GM18505 (cell line): ENCODE data around the gene RBL1.
"Not testable (repeated sequence)": the region's sequence is repeated elsewhere in the genome, so short reads cannot be mapped to it uniquely, and the experiment has no call there.

Experiments used
- ATAC-seq: cut with Tn5 transposase; IDR thresholded peaks from one replicate; pipeline ENCODE4 v1.9.1; 2021; ENCODE audit not compliant: unreplicated experiment
- POLR2A ChIP-seq: IDR thresholded peaks from 4 replicates; pipeline ENCODE4 v1.6.1; 2011; ENCODE audit warnings: borderline replicate concordance; ENCODE audit not compliant: insufficient read depth, insufficient read length; ENCODE audit errors: extremely low read depth

Gene RBL1

DNA sequence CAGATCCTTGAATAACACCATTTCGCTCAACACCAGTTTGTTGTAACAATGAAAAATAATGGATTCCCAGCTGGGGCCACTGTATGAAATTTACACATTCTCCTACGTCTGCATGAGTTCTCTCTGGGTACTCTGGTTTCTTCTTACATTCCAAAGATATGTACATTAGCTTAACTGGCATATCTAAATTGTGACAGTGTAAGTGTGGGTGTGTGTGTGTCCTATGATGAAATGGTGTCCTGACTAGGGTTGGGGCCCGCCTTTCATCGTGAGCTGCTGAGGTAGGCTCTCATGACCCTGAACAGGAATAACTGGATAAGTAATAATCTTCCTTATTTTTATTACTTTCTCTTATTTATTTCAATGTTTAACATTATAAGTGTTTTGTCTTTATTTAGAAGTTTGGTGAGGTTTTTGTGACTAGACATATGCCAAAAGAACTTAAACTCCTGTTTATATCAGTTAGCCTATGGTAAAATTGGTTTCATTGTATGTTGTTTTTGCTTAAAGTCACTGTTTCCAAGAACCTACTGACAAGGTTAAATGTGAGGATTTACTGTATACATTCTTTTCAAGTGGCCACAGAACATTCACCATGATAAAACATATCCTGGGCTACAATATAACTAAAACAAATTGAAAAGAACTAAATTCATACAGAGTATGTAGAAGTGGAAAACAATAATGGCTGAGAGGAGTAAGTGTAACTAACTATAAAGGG lies 42.4 kb downstream of the RBL1 start:
- TF ChIP-seq POLR2A, result no peak
- ATAC-seq, result no peak

DNA sequence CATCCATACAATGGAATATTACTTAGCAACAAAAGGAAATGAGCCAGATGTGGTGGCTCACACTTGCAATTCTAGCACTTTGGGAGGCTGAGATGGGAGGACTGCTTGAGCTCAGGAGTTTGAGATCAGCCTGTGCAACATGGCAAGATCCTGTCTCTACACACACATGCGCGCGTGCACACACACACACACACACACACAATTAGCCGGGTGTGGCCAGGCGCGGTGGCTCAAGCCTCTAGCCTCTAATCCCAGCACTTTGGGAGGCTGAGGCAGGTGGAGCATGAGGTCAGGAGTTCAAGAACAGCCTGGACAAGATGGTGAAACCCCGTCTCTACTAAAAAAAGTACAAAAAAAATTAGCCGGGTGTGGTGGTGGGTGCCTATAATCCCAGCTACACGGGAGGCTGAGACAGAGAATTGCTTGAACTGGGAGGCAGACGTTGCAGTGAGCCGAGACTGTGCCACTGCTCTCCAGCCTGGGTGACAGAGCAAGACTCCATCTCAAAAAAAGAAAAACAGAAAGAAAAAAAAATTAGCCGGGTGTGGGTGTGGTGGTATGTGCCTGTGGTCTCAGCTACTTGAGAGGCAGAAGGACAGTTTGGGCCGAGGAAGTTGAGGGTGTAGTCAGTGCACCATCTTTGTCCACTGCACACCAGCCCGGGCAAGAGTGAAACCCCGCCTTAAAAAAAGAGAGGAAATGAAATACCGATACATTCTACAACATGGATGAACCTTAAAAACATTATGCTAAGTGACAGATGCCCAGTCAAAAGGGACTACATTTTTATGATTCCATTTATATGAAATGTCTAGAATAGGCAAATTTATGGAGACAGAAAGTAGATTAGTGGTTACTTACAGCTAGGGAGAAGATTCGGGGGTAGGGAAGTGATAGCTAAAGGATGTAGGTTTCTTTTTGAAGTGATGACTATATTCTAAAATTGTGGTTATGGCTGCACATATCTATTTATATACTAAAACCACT lies 52.5 kb downstream of the RBL1 start:
- no peak for TF ChIP-seq POLR2A
- ATAC-seq, result peak; percentile 68

DNA sequence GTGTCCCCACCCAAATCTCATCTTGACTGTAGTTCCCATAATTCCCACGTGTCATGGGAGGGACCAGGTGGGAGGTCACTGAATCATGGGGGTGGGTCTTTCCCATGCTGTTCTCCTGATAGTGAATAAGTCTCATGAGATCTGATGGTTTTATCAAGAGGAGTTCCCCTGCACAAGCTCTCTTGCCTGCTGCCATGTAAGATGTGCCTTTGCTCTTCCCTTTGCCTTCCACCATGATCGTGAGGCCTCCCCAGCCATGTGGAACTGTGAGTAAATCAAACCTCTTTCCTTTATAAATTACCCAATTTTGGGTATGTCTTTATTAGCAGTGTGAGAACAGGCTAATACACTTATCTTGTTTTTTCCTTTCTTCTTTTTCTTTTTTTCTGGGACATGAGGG lies 56.4 kb downstream of the RBL1 start:
- ATAC-seq, result not testable (repeated sequence)

DNA sequence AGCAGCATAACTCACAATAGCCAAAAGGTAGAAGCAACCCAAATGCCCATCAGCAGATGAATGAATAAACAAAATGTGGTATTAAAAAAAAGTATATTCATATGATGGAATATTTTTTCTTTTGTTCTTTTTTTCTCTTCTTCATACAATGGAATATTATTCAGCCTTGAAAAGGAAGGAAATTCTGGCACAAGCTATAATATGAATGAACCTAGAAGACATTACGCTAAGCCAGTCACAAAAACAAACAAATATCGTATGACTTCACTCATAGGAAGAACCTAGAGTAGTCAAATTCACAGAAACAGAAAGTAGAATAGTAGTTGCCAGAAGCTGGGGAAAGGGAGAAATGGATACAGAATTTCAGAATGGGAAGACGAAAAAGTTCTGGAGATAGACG lies 63.7 kb downstream of the RBL1 start:
- TF ChIP-seq POLR2A, result no peak

DNA sequence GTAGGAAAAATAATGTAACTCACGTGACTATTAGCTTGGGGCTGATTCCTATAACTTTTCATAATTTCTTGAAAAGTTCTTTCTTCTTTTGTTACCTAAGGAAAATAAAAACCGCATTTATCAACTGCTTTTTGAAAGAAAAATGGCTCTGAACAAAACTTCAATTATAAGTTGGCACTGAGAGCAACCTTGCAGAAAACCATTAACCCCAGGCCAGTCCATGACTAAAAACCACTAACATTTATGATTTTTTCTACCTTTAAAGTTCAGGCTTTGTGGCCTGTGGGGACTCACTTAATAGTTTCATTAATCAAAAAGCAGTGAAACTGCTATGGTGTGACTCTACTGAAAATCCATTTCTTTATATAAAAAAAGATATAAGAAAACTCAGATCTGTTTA lies 75.2 kb downstream of the RBL1 start:
- ATAC-seq, result no peak
- no peak for TF ChIP-seq POLR2A

More for the DNA sequence above, 63.7 kb downstream of the RBL1 start:
- ATAC-seq, result no peak

DNA sequence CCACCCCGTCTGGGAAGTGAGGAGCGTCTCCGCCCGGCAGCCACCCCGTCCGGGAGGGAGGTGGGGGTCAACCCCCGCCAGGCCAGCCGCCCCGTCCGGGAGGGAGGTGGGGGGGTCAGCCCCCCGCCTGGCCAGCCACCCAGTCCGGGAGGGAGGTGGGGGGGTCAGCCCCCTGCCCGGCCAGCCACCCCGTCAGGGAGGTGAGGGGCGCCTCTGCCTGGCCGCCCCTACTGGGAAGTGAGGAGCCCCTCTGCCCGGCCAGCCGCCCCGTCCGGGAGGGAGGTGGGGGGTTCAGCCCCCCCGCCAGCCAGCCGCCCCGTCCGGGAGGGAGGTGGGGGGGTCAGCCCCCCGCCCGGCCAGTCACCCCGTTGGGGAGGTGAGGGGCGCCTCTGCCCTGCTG lies 83.2 kb downstream of the RBL1 start:
- not testable (repeated sequence) for ATAC-seq

DNA sequence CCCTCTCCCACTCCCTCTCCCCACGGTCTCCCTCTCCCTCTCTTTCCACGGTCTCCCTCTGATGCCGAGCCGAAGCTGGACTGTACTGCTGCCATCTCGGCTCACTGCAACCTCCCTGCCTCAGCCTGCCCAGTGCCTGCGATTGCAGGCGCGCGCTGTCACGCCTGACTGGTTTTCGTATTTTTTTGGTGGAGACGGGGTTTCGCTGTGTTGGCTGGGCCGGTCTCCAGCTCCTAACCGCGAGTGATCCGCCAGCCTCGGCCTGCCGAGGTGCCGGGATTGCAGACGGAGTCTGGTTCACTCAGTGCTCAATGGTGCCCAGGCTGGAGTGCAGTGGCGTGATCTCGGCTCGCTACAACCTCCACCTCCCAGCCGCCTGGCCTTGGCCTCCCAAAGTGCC lies 83.9 kb downstream of the RBL1 start:
- not testable (repeated sequence) for ATAC-seq

DNA sequence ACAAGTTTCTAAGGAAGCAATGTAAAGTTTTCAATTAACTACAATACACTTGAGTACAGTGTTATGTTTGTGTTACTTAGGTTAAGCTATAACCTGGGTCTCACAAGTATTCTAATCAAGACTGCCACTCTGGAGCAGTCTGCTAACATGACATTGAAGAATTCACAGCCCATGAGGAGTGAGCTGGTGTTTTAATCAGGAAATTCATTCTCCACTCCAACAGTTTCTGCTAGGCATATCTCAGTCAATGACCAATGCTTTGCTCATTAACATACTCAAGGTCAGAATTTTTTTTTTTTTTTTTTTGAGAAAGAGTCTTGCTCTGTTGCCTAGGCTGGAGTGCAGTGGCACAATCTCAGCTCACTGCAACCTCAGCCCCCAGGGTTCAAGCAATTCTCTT lies 84.7 kb downstream of the RBL1 start:
- no peak for ATAC-seq

DNA sequence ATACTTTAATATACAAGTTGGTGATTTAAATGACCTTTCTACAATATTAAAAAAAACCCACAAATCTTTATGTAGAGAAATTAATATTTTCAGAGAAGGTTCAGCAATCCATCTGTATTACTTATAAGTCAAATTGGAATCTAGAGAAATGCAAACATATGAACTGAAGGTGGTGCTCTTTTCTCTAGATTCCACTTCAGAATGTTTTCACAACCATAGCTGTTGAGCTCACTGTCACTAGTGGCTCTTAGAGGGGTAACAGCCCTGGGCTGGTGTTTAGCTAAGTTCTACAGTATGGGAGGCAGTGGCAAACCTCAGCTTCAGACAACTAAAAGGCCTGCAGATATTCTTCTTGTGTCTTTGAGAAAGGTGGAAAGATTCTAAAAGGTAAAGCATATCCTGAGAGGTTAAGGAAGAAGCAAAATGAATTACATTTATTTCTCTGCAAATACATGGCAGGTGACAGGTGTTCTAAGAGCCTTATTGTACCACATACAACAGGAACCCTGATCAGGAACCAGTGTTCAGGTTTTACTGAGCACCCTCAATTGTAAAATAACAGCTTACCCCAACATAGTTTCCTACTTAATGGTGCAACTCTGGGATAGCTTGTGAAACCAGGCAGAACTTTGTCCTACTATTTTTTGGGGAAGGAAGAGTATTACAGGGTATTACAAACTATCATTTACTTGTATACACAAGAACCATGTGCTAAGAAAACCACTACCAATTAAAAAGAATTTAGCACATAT lies 87.7 kb downstream of the RBL1 start:
- TF ChIP-seq POLR2A, result no peak
- no peak for ATAC-seq

More for the DNA sequence above, 84.7 kb downstream of the RBL1 start:
- no peak for TF ChIP-seq POLR2A

DNA sequence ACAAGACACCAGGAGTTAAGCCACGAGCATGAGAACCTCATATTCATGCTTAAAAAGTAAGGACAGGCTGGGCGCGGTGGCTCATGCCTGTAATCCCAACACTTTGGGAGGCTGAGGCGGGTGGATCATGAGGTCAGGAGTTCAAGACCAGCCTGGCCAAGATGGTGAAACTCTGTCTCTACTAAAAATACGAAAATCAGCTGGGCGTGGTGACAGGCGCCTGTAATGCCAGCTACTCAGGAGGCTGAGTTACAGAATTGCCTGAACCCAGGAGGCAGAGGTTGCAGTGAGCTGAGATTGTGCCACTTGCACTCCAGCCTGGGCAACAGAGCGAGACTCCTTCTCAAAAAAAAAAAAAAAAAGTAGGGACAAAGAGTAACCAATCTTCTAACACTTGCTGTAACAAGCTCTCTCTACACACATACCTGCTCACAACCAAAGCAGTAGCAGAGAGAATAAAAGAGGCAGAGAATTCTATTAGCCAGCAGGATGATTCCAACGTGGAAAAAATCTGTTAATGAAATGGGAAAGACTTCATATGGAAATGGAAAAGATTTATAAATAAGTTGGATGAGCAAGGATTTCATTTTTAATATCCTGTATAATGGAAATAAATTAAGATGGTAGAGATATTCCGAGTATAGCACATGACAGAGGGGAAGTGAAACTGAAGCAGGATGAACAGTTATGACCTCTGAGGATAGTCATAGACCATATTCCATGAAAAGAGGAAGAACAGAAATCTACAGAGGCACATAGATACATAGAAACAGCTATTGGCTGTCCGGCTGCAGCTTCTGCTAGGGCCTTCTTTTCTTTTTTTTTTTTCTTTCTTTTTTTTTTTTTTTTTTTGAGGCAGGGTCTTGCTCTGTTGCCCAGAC lies 90.5 kb downstream of the RBL1 start:
- not testable (repeated sequence) for ATAC-seq

DNA sequence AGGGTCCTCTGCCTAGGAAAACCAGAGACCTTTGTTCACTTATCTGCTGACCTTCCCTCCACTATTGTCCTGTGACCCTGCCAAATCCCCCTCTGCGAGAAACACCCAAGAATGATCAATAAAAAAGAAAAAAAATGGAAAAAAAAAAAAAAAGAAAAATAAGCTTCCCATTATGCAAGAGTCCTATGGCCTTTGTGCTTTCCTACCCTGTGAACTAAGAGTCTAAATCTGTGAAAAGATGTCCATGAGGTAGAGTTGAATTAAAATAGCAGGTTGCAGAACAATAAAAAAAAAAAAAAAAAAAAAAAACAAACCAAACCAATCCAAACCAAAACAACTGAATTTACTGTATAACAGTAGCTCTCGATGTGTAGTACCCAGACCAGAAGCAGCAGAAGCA lies 94.2 kb downstream of the RBL1 start:
- not testable (repeated sequence) for ATAC-seq

DNA sequence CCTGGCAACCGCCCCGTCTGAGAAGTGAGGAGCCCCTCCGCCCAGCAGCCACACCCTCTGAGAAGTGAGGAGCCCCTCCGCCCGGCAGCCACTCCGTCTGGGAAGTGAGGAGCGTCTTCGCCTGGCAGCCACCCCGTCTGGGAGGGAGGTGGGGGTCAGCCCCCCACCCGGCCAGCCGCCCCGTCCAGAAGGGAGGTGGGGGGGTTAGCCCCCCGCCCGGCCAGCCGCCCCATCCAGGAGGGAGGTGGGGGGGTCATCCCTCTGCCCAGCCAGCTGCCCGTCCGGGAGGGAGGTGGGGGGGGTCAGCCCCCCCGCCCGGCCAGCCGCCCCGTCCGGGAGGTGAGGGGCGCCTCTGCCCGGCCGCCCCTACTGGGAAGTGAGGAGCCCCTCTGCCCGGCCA lies 95.6 kb downstream of the RBL1 start:
- not testable (repeated sequence) for ATAC-seq

DNA sequence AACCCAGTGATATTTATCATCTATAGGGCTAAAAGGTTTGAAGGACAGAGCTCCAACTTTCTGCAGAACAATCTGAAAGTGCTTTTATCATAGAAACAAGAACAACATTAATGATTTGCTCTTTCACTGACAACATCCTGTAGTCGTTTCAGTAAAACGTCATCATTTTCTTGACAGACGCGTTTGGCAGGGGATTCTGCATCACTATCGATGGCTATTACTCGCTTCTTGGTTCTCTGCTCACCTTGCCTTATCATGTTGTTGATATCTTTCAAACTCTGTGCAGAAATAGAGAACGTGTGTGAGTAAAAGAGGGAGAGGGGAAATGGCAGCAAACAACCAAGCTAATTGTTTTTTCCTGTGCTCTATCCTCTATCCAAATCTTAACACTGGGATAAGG lies 97.1 kb downstream of the RBL1 start:
- no peak for ATAC-seq
- TF ChIP-seq POLR2A, result no peak
